NCI-H187 (cell line): ENCODE measurements around the gene MITD1.
"Not testable (repeated sequence)": the region's sequence is repeated elsewhere in the genome, so short reads cannot be mapped to it uniquely, and the experiment has no call there.

Experiments used
- DNase-seq, 2 experiments: peaks; one replicate each; lab custom pipeline; 2025; lab: John Stamatoyannopoulos, UW

MITD1 gene

DNA sequence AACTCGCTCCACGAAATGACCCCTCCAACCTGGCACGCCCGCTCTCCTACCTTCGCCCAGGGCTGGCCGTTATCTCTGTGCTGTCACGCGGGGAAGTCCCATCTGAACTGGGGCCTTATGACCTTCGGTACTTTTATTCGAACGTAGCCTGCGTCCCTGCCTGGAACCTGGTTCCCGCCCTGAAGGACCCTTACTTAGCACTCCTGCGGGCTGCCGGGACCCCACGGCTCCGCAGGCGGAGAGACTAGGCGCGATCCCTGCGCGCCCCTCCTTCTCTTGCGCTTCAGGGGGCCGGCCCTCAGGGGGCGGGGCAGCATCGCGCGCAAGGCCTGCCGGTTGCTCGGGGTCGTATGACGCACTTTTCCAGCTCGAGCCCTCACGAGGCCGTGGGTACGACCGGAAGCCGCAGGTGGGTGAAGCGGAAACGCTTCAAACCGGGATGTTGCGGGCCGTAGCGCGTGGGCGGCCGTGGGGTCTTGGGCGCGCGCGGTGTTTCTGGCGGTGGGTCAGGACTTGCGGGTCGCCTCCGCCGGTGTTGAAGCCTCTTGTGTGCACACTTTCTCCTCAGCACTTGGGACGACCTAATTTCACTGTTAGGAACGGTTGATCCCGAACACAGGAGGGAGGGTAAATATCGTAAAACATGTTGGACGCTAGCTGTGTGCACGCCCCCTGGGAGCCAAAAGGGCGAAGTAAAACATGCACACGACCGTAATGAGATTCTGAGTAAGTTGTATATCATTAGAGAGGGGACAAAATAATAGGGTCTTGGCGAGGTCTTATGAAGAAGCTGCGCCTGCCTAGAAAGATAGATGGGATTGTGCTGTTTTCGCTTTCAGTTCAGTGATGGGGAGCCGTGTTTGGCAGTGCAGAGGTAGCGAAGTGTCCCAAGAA lies 26.0 kb downstream of the MITD1 start, which contains the start of the genes LIPT1 and TSGA10:
Gene LIPT1 (plus strand): TSS at position 325 of the 894 bp plus-strand sequence. CDS start 6,991 bp downstream, outside the sequence.
Gene TSGA10 (minus strand): TSS at position 300 of the 894 bp plus-strand sequence. CDS start 45,503 bp downstream, outside the sequence.
- peak; percentile 54 to 78 for DNase-seq

DNA sequence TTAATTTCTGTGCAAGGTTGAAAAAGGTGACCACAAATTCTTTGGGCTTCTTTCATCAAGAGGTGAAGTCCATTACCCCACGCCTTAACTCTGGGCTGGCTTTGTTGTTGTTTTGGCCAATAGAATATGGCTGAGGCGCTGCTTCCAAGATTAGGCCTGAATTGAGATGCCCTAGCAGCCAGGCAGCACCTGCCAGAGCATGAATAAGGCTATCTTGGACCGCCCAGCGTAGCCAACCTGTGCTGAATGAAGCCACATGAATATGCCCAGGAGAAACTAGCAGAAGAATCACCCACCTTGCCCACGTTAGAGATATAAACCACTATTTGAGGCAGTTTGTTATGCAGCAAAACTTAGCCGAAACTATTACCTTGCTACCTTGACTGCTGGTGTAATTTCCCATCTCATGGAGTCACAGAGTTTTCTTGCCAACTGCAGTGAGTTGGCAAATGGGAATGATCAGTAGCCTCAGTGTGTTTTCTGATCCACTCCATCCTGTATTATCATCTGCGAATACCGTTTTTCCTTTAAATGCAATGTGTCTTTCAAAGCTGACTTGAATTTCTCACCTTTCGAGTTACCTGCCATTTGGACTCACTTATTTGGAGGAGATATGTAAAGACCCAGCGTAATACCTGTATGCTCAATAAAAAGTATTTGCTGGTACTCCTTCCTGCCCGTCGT lies 26.8 kb downstream of the MITD1 start:
- DNase-seq: peak in 1 of 2 experiments; percentile 4

DNA sequence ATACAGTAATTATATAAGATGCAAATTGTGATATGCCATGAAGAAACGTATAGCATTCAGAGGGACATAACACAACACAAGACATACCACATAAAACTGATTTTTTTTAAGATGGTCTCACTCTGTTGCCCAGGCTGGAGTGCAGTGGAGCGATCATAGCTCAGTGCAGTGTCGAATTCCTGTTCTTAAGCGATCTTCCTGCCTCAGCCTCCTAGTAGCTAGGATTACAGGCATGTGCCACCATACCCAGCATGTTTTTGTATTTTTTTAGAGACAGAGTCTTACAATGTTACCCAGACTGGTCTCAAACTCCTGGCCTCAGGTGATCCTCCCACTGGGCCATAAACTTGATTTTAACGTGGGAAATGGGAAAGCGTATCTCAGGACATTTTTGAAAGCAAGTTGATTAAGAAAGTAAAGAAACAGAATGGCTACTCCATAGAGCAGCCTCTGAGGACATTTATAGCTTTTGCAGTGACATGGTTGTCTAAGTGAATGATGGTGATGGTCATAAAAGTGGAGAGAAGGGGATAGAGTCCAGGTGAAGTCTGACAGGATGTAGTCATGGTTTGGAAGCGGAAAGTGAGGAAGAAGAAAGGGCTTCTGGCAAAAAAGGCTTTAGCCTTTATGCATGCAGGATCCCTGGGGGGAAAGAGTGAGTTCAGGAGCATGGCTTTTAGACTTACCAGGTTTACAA lies 28.5 kb downstream of the MITD1 start:
- DNase-seq: no peak

- no peak for DNase-seq
Observed at GRCh38 chr2:99150706-99151105, 30.2 kb downstream of the MITD1 start.

GRCh38 chr2:99141110-99142108 lies 39.4 kb downstream of the MITD1 start, which contains the start of gene C2orf15:
TSS of gene C2orf15 (plus strand) at chr2:99141707. CDS start at chr2:99150559, 8,852 bp downstream.
- DNase-seq: peak; percentile 98

DNA sequence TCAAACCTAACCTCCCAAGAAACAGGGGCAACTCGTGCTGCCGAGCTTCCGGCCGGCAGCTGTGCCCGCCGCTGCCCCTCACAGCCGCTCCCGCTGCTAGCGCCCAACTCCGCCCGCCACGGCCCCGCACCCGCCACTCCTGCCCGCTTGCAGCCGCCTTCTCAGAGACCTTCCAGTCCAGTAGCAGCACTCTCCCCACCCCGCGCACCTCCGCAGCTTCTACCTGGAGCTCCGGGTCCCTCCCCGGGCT lies 40.1 kb downstream of the MITD1 start:
- DNase-seq: no peak

DNA sequence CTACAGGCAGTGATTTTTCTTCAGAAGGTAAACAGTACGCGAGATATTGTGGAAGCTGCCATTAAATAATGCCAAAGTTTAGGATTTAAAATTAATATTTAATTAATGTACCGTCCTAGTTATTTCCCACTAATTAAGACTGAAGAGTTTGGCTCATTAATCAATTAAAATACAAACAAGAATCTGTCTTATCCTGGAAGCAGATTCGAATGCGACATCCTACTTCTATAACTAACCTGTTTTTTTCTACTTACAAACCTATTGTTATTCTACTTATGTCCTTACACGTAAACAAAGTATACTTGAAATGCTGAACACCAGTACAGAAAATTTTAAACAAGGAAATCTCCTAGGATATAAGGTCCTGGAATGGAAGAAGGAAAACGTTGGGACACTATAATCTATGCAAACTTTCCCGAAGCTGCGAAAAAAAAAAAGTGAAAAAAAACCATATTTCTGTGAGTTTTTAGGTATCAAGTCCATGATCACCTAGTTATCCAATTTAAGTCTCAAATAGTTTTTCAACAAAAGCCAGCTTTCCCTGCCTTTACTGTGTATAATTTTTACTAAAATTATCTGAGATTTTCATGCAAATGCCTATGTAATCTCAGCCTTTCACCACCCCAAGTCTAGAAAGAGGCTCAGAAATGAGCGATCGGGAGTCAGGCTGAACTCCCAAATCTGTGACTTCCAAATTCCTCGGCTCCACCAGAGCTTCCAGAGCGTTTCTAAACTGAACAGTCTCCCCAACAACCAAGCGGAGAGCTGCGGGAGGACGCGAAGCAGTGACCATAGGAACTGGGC lies 40.6 kb downstream of the MITD1 start:
- DNase-seq: no peak

GRCh38 chr2:99139003-99139402 lies 41.9 kb downstream of the MITD1 start:
- no peak for DNase-seq

- DNase-seq: not testable (repeated sequence)
Observed at GRCh38 chr2:99135044-99135556, 45.8 kb downstream of the MITD1 start.

DNA sequence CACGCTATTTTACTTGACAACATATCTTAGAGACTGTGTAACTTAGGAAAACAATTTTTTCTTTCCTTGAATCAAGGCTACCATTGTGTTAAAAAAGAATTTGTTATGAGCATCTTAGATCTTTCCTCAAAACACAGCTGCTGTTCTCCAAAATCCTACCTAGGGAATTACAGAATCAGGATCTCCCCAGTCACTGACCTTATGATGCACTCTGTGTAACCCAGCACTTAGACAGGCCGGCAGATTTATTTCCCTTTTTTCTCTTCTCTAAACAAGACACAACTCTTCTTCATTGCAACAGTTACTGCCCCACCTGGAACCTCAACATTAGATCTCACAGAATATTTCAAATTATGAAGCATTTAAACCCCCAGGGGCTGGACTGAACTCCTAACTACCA lies 52.9 kb downstream of the MITD1 start:
- no peak for DNase-seq
